CD8-positive, alpha-beta memory T cell (primary cell): ENCODE data around the gene DAO. TPM values are rescaled to one million over a fixed set of nuclear protein-coding genes. Genes with fewer than 3 reads are reported as not detected.
"Not testable (repeated sequence)": the region's sequence is repeated elsewhere in the genome, so short reads cannot be mapped to it uniquely, and the experiment has no call there.

Experiments used
- CTCF ChIA-PET: fragments of 350-600 bp; sonication (Branson Sonifier 250); formaldehyde crosslinking; loops from one replicate; lab custom pipeline; 2021; ENCODE audit warnings: antibody characterized with exemption; lab: Charles Lee
- POLR2A ChIA-PET: fragments of 350-600 bp; sonication (Branson Sonifier 250); formaldehyde crosslinking; loops from one replicate; lab custom pipeline; 2021; ENCODE audit warnings: antibody characterized with exemption; lab: Charles Lee
- DNase-seq, 5 donors: peaks; one replicate each; pipeline versions ENCODE4 v3.0.0 to v3.0.0-alpha.2; 2020 to 2022; ENCODE audit warnings: mixed read lengths in 1 of 5
- H3K27ac ChIP-seq: one replicate; pipeline ENCODE4 v1.7.0; 2013; ENCODE audit warnings: low read depth, mild to moderate bottlenecking, low read length, moderate library complexity
- H3K27me3 ChIP-seq: 2 replicates; pipeline ENCODE4 v1.7.0; 2013; ENCODE audit warnings: low read length, mild to moderate bottlenecking; ENCODE audit not compliant: insufficient read depth, poor library complexity, severe bottlenecking
- H3K36me3 ChIP-seq: 2 replicates; pipeline ENCODE4 v1.7.0; 2013; ENCODE audit warnings: mild to moderate bottlenecking, low read length, moderate library complexity; ENCODE audit not compliant: insufficient read depth
- H3K4me1 ChIP-seq: 2 replicates; pipeline ENCODE4 v1.7.0; 2013; ENCODE audit warnings: mild to moderate bottlenecking, low read length, moderate library complexity; ENCODE audit not compliant: insufficient read depth
- H3K4me3 ChIP-seq: 2 replicates; pipeline ENCODE4 v1.7.0; 2013; ENCODE audit warnings: mild to moderate bottlenecking, low read length
- H3K9me3 ChIP-seq: 2 replicates; pipeline ENCODE4 v1.7.0; 2013; ENCODE audit warnings: mild to moderate bottlenecking, low read length
- H3K27ac Mint-ChIP-seq, 8 donors: one replicate each; pipeline ENCODE4 v1.8.0; 2020 to 2021; ENCODE audit warnings: mixed read lengths in 8 of 8, mild to moderate bottlenecking in 6 of 8, inconsistent platforms in 3 of 8, moderate library complexity in 3 of 8
- H3K27me3 Mint-ChIP-seq, 2 donors: one replicate each; pipeline ENCODE4 v1.8.0; 2020 to 2021; ENCODE audit warnings: mixed read lengths in 2 of 2, mild to moderate bottlenecking in 1 of 2, moderate library complexity in 1 of 2
- H3K36me3 Mint-ChIP-seq, 3 donors: one replicate each; pipeline ENCODE4 v1.8.0; 2020 to 2021; ENCODE audit warnings: mixed read lengths in 3 of 3, inconsistent platforms in 1 of 3, mild to moderate bottlenecking in 1 of 3
- H3K4me1 Mint-ChIP-seq, 3 donors: one replicate each; pipeline ENCODE4 v1.8.0; 2020 to 2021; ENCODE audit warnings: mixed read lengths in 3 of 3, inconsistent platforms in 1 of 3, mild to moderate bottlenecking in 1 of 3
- H3K4me3 Mint-ChIP-seq, 7 donors: one replicate each; pipeline ENCODE4 v1.8.0; 2020 to 2021; ENCODE audit warnings: mixed read lengths in 7 of 7, mild to moderate bottlenecking in 6 of 7, moderate library complexity in 4 of 7, inconsistent platforms in 2 of 7
- H3K9me3 Mint-ChIP-seq, 5 donors: one replicate each; pipeline ENCODE4 v1.8.0; 2020 to 2022; ENCODE audit warnings: mixed read lengths in 5 of 5, mild to moderate bottlenecking in 3 of 5, moderate library complexity in 2 of 5, inconsistent platforms in 1 of 5
- polyA plus RNA-seq: library from polyadenylated mRNA; unstranded; fragments of 300-500 nt; fragmentation: Illumina TruSeq; gene quantifications from one replicate; pipeline ENCODE4 v1.2.3, GENCODE V29; 2021
- total RNA-seq, 2 experiments: library from RNA; stranded (reverse); gene quantifications; one replicate each; pipeline ENCODE4 v1.2.3, GENCODE V29; 2021

Gene DAO
- total and polyA plus RNA-seq, 3 experiments from 2014 or later = not detected

GRCh38 chr12:108857158-108857407, 22.8 kb upstream of the DAO start:
- peaks cover 0 to 5% of the 10 kb centered on the region in 2 donors for H3K27me3 Mint-ChIP-seq

GRCh38 chr12:108858311-108859074, 21.4 kb upstream of the DAO start:
- H3K27me3 Mint-ChIP-seq = peaks cover 0 to 5% of the 10 kb centered on the region in 2 donors
- peak overlapping the region; percentile 76 to 96 (median 87) for H3K4me3 Mint-ChIP-seq
- peaks cover 0 to 15% (median 0%) of the 10 kb centered on the region in 3 donors for H3K36me3 Mint-ChIP-seq
- Histone ChIP-seq H3K36me3 (no peaks in the 10 kb centered on the region), H3K9me3 (no peaks in the 10 kb centered on the region), H3K27me3 (no peaks in the 10 kb centered on the region), H3K4me1 (peaks cover 30% of the 10 kb centered on the region), H3K27ac (peak overlapping the region; percentile 47), H3K4me3 (peak overlapping the region; percentile 66)
- peak overlapping the region; percentile 58 to 96 (median 89) for H3K27ac Mint-ChIP-seq
- peaks cover 40 to 48% (median 46%) of the 10 kb centered on the region in 3 donors for H3K4me1 Mint-ChIP-seq
- no peaks in the 10 kb centered on the region for H3K9me3 Mint-ChIP-seq
- ChIA-PET POLR2A (interaction anchor here (1.2 kb wide), 1 partner anchor 296 kb away, joined by 4 read pairs; the partner anchor contains the start of gene ISCU), CTCF (interaction anchor here (1.4 to 1.7 kb wide), 2 partner anchors 11 to 194 kb away, joined by 4 to 5 read pairs; no protein-coding TSS in a partner anchor)
- DNase-seq = peak in 1 of 5 donors; percentile 51

More at GRCh38 chr12:108857158-108857407, 22.8 kb upstream of the DAO start:
- H3K9me3 Mint-ChIP-seq = no peaks in the 10 kb centered on the region
- ChIA-PET CTCF (interaction anchor here (0.7 to 1.4 kb wide), 3 partner anchors 9 to 54 kb away, joined by 3 to 4 read pairs (median 3); no protein-coding TSS in a partner anchor), POLR2A (interaction anchor here (0.6 to 1.4 kb wide), 7 partner anchors 14 to 296 kb away, joined by 3 to 12 read pairs (median 4); partner anchors contain the start of genes ISCU and SART3)
- H3K4me1 ChIP-seq = peaks cover 30% of the 10 kb centered on the region
- peak overlapping the region; percentile 95 for H3K4me3 ChIP-seq
- no peak for DNase-seq
- no peaks in the 10 kb centered on the region for H3K27me3 ChIP-seq
- peaks cover 4% of the 10 kb centered on the region for H3K36me3 ChIP-seq
- peak overlapping the region; percentile 95 to 99 (median 98) for H3K27ac Mint-ChIP-seq
- H3K4me1 Mint-ChIP-seq = peaks cover 40 to 51% (median 46%) of the 10 kb centered on the region in 3 donors
- peak overlapping the region; percentile 69 for H3K27ac ChIP-seq
- peaks cover 0 to 23% (median 0%) of the 10 kb centered on the region in 3 donors for H3K36me3 Mint-ChIP-seq
- H3K4me3 Mint-ChIP-seq = peak overlapping the region; percentile 94 to 99 (median 99)
- no peaks in the 10 kb centered on the region for H3K9me3 ChIP-seq

GRCh38 chr12:108859141-108859922, 20.6 kb upstream of the DAO start:
- Mint-ChIP-seq H3K4me1 (peaks cover 35 to 41% (median 41%) of the 10 kb centered on the region in 3 donors), H3K36me3 (peaks cover 0 to 12% (median 0%) of the 10 kb centered on the region in 3 donors), H3K4me3 (peak overlapping the region; percentile 76 to 96 (median 87)), H3K27ac (peak overlapping the region in 6 of 8 donors; percentile 58 to 94 (median 78))
- DNase-seq, H3K27me3 Mint-ChIP-seq, H3K27me3 ChIP-seq, H3K36me3 ChIP-seq, H3K9me3 ChIP-seq, H3K27ac ChIP-seq, H3K9me3 Mint-ChIP-seq: not testable (repeated sequence)
- ChIA-PET POLR2A (interaction anchor here (0.6 to 1.2 kb wide), 4 partner anchors 18 to 841 kb away, joined by 3 to 4 read pairs (median 4); partner anchors contain the start of gene ISCU), CTCF (interaction anchor here (1.4 to 1.7 kb wide), 2 partner anchors 11 to 195 kb away, joined by 3 to 5 read pairs; no protein-coding TSS in a partner anchor)
- Histone ChIP-seq H3K4me3 (peak overlapping the region; percentile 66), H3K4me1 (peaks cover 30% of the 10 kb centered on the region)

- POLR2A ChIA-PET = interaction anchor here (0.6 kb wide), 1 partner anchor 43 kb away, joined by 3 read pairs; no protein-coding TSS in a partner anchor
- no peaks in the 10 kb centered on the region for H3K9me3 Mint-ChIP-seq
- CTCF ChIA-PET = interaction anchor here (1.4 kb wide), 1 partner anchor 12 kb away, joined by 3 read pairs; no protein-coding TSS in a partner anchor
- peaks cover 0 to 5% of the 10 kb centered on the region in 2 donors for H3K27me3 Mint-ChIP-seq
- DNase-seq = no peak
- H3K27ac Mint-ChIP-seq = peak overlapping the region in 1 of 8 donors; percentile 75
- Histone ChIP-seq H3K36me3 (no peaks in the 10 kb centered on the region), H3K27me3 (no peaks in the 10 kb centered on the region), H3K4me3 (no peak overlapping the region), H3K27ac (no peak overlapping the region), H3K4me1 (peaks cover 30% of the 10 kb centered on the region), H3K9me3 (no peaks in the 10 kb centered on the region)
- H3K4me1 Mint-ChIP-seq = peaks cover 33 to 36% (median 35%) of the 10 kb centered on the region in 3 donors
- peak overlapping the region in 1 of 7 donors; percentile 69 for H3K4me3 Mint-ChIP-seq
- H3K36me3 Mint-ChIP-seq = peaks cover 0 to 9% (median 0%) of the 10 kb centered on the region in 3 donors
These were observed 20.0 kb upstream of the DAO start for GRCh38 chr12:108859923-108860291.

- DNase-seq = no peak
- peaks cover 0 to 8% (median 0%) of the 10 kb centered on the region in 3 donors for H3K36me3 Mint-ChIP-seq
- Histone ChIP-seq H3K4me1 (peaks cover 30% of the 10 kb centered on the region), H3K27me3 (no peaks in the 10 kb centered on the region), H3K36me3 (no peaks in the 10 kb centered on the region), H3K27ac (no peak overlapping the region), H3K4me3 (no peak overlapping the region), H3K9me3 (no peaks in the 10 kb centered on the region)
- H3K4me3 Mint-ChIP-seq = peak overlapping the region in 4 of 7 donors; percentile 5 to 69 (median 30)
- peaks cover 30 to 31% (median 30%) of the 10 kb centered on the region in 3 donors for H3K4me1 Mint-ChIP-seq
- no peaks in the 10 kb centered on the region for H3K9me3 Mint-ChIP-seq
- ChIA-PET POLR2A (no interaction called here), CTCF (interaction anchor here (1.4 kb wide), 1 partner anchor 12 kb away, joined by 3 read pairs; no protein-coding TSS in a partner anchor)
- H3K27ac Mint-ChIP-seq = peak overlapping the region in 5 of 8 donors; percentile 8 to 87 (median 75)
- H3K27me3 Mint-ChIP-seq = peaks cover 0 to 5% of the 10 kb centered on the region in 2 donors
These were observed 19.4 kb upstream of the DAO start for GRCh38 chr12:108860443-108860842.

GRCh38 chr12:108861878-108862587, 17.9 kb upstream of the DAO start:
- H3K27ac Mint-ChIP-seq = peak overlapping the region in 2 of 8 donors; percentile 23 to 74
- H3K4me3 Mint-ChIP-seq = peak overlapping the region in 1 of 7 donors; percentile 1
- ChIA-PET CTCF (interaction anchor here (0.7 kb wide), 3 partner anchors 38 to 1606 kb away, joined by 3 to 4 read pairs (median 3); partner anchors contain the start of gene GPN3), POLR2A (interaction anchor here (0.7 kb wide), 1 partner anchor 245 kb away, joined by 4 read pairs; no protein-coding TSS in a partner anchor)
- H3K9me3 ChIP-seq = no peaks in the 10 kb centered on the region
- H3K4me1 Mint-ChIP-seq = peaks cover 14 to 15% (median 15%) of the 10 kb centered on the region in 3 donors
- H3K4me3 ChIP-seq = no peak overlapping the region
- no peaks in the 10 kb centered on the region for H3K36me3 ChIP-seq
- no peak for DNase-seq
- peaks cover 0 to 3% of the 10 kb centered on the region in 2 donors for H3K27me3 Mint-ChIP-seq
- H3K27ac ChIP-seq = no peak overlapping the region
- no peaks in the 10 kb centered on the region for H3K27me3 ChIP-seq
- H3K36me3 Mint-ChIP-seq = peaks cover 0 to 2% (median 0%) of the 10 kb centered on the region in 3 donors
- H3K9me3 Mint-ChIP-seq = no peaks in the 10 kb centered on the region
- peaks cover 14% of the 10 kb centered on the region for H3K4me1 ChIP-seq

- no peaks in the 10 kb centered on the region for H3K36me3 ChIP-seq
- peaks cover 14% of the 10 kb centered on the region for H3K4me1 ChIP-seq
- H3K9me3 ChIP-seq = no peaks in the 10 kb centered on the region
- H3K36me3 Mint-ChIP-seq = peaks cover 0 to 1% (median 0%) of the 10 kb centered on the region in 3 donors
- peak overlapping the region in 1 of 7 donors; percentile 1 for H3K4me3 Mint-ChIP-seq
- H3K27me3 ChIP-seq = no peaks in the 10 kb centered on the region
- H3K27me3 Mint-ChIP-seq = peaks cover 0 to 2% of the 10 kb centered on the region in 2 donors
- no peak overlapping the region for H3K4me3 ChIP-seq
- no peak overlapping the region for H3K27ac Mint-ChIP-seq
- H3K9me3 Mint-ChIP-seq = no peaks in the 10 kb centered on the region
- ChIA-PET CTCF (interaction anchor here (0.7 kb wide), 1 partner anchor 1606 kb away, joined by 4 read pairs; the partner anchor contains the start of gene GPN3), POLR2A (no interaction called here)
- DNase-seq = no peak
- no peak overlapping the region for H3K27ac ChIP-seq
- peaks cover 14 to 15% (median 15%) of the 10 kb centered on the region in 3 donors for H3K4me1 Mint-ChIP-seq
These were observed 17.3 kb upstream of the DAO start for GRCh38 chr12:108862588-108862959.
